GM12872 (cell line): Measurements from ENCODE around the gene STOML1.

ENCODE experiments used
- TF ChIP-seq, protein P1 (sequence below): IDR thresholded peaks from 3 replicates; pipeline ENCODE4 v1.5.1; 2011; ENCODE audit warnings: low read depth, mild to moderate bottlenecking, low read length, moderate library complexity; ENCODE audit not compliant: insufficient read depth

STOML1 gene

DNA sequence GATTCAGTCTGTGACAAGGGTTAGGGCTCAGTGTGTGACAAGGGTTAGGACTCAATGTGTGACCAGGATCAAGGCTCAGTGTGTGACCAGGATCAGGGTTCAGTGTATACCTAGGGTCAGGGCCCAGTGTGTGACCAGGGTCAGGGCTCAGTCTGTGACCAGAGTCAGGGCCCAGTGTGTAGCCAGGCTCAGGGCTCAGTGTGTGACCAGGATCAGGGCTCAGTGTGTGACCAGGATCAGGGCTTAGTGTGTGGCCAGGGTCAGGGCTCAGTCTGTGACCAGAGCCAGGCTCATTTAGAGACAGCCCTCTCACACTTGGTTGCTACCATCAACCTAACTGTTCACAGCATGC lies 41.6 kb downstream of the STOML1 start:
- TF ChIP-seq, protein P1, sequence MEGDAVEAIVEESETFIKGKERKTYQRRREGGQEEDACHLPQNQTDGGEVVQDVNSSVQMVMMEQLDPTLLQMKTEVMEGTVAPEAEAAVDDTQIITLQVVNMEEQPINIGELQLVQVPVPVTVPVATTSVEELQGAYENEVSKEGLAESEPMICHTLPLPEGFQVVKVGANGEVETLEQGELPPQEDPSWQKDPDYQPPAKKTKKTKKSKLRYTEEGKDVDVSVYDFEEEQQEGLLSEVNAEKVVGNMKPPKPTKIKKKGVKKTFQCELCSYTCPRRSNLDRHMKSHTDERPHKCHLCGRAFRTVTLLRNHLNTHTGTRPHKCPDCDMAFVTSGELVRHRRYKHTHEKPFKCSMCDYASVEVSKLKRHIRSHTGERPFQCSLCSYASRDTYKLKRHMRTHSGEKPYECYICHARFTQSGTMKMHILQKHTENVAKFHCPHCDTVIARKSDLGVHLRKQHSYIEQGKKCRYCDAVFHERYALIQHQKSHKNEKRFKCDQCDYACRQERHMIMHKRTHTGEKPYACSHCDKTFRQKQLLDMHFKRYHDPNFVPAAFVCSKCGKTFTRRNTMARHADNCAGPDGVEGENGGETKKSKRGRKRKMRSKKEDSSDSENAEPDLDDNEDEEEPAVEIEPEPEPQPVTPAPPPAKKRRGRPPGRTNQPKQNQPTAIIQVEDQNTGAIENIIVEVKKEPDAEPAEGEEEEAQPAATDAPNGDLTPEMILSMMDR, result no peak

DNA sequence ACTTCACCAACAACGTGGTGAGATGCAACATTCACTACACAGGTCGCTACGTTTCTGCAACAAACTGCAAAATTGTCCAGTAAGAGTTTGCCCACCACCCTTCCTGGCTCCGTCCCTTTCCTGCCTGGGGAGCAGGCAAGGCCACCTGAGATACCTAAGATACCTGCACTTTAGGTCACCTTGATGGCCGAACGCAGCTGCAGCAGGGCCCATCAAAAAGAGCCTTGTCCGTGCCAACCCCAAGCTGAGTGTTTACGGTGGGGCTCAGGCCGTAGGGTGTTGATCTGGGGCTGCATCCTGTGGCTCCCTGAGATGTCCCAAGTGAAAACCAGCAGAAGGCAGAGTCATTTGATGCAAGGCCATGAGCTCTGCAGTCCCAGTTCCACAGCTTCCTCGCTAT lies 42.6 kb downstream of the STOML1 start:
- TF ChIP-seq, protein P1, result no peak

DNA sequence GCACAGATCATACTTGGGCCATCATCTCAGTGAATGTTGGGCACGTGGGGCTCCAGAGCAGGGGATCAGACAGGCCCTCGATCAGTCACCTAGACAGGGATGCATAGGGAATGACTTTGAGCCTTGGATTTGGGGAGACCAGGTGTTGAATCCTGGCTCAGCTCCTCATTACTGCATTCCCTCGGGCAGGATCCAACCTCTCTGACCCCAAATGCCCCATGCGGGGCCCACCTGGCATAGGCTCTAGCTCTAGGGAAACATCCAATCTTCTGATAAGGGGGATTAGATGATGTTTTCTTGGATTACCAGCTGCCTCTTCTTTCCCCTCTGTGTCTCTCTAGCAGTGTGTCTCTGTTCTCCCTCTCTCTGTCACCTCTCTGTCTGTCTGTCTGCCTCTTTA lies 43.1 kb downstream of the STOML1 start:
- TF ChIP-seq, protein P1, result no peak

DNA sequence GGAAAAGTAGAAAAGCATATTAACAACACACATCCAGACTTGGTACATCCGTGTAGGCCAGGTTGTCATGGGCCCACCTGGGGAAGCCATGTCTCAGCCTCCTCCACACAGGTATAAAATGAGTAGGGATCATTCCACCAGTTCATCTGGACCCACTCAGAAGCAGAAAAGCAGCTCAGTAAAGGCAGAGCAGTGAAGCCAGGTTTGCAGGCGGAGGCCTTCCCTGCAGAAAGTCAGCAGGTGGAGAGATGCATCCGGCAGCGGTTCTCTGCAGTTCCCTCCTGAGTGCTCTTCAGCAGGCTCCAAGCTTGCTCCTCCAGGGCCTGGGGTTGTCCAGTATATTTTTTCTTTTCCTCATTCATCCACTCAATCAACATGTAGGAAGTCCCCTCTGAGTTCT lies 43.7 kb downstream of the STOML1 start:
- TF ChIP-seq, protein P1, result no peak

DNA sequence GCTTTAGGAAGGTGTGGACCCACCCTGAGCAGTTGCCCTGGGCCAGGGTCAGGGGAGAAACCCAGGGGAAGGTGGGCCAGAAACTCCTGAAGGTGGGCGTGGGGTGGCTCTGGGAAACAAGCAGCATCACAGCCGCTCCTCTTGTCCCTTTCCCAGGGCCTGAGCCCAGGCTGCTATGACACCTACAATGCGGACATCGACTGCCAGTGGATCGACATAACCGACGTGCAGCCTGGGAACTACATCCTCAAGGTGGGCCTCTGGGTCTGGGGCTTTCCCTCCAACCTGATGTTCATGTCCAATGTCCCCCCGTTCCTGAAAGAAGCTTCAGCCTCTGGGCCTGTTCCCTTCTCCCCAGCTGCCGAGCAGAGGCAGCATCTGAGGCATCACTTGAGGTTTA lies 44.4 kb downstream of the STOML1 start:
- TF ChIP-seq, protein P1, result no peak

DNA sequence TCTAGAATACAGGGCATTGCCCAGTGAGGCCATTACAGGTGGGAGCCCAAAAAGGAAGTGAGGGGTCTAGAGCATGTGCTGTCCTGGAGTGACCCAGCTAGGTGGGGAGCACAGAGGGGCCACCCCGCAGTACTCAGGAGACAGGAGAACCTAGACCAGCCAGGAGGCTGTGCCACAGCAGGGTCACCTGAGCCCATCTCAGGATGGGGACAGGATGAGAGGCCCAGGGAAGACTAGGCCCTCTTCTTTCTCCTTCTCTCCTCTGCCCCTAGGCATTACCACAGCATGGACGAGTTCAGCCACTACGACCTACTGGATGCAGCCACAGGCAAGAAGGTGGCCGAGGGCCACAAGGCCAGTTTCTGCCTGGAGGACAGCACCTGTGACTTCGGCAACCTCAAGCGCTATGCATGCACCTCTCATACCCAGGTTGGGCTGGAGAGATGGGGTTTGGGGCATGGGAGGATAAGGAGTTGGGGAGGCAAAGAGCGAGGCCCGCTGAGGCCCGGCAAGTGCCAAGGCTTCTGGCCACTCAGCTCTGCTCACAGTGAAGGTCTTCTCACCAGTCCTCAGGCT lies 45.2 kb downstream of the STOML1 start:
- TF ChIP-seq, protein P1, result no peak

DNA sequence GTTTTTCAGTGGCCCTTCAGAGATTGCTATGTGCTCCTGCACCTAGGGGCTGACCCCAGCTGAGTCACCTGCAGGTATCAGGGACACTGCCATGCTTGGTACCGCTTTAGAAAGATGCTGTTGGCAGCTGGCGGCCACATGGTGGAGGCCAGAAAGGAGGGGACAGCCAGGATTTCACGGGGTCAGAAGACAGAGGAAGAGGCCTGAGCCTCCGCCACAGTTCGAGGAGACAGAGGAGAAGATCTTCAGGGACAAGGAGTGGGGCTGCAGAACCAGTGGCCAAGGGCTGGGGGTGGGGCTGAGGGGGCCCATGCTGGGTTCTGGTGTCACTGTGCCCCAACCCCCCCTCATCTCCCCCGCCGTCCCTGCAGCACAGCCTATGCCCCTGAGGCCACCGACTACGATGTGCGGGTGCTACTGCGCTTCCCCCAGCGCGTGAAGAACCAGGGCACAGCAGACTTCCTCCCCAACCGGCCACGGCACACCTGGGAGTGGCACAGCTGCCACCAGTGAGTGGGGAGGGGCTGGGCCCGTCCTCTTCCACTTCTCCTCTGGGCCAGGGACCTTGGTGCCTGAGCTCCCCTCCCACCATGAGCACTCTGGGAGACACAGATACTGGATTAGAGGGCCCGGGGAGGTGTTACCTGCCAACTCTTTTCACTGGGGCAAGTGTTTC lies 45.9 kb downstream of the STOML1 start:
- TF ChIP-seq, protein P1, result no peak
